NCI-H1048 (cell line): ENCODE data around the gene CDK13.

Experiments used
- DNase-seq: peaks from one replicate; lab custom pipeline; 2025; lab: John Stamatoyannopoulos, UW

The CDK13 gene

GRCh38 chr7:40148671-40149070 is 198.6 kb downstream of the CDK13 start:
- no peak for DNase-seq
